ENCODE data around the gene CDH23.

The CDH23 gene

GRCh38 chr10:71753091-71753959 lies 356.6 kb downstream of the CDH23 start:
- DNase-seq = no peak

- DNase-seq = no peak
Measured at GRCh38 chr10:71753960-71754505, 357.3 kb downstream of the CDH23 start.

- no peak for DNase-seq
Measured at GRCh38 chr10:71754562-71754961, 357.8 kb downstream of the CDH23 start.

DNA sequence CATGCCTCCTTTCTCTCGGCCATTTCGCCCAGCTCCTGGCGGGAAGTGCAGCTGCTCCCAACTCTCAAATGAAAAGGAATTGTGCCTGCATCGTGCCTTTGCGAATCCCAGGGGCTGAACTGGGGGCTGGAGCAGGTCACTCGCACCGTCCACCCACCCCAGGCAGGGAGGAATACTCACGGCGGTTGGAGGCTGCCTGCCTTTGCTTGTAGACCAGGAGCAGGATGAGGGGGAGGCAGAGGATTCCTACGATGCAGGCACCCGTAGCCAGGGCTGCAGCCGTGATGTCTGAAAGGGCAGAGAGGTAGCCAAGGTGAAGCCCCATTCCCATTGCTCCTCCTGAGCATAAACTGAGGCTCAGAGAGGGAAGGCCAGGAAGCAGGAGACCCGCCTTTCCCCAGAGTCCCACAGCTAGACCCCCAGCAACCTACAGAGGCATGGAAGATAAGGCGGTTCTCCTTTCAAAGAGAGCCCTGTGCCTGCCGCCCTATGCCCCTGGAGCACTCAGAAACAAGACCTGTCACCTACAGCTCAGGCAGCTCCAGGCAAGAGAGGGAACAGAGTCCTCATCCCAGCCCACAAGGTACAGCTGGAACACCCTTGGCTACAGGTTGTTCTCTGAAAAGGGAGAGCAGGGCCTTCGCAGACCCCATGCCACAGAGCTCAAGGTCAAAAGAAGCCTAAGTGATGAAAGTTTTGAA lies 358.6 kb downstream of the CDH23 start:
- no peak for DNase-seq

DNA sequence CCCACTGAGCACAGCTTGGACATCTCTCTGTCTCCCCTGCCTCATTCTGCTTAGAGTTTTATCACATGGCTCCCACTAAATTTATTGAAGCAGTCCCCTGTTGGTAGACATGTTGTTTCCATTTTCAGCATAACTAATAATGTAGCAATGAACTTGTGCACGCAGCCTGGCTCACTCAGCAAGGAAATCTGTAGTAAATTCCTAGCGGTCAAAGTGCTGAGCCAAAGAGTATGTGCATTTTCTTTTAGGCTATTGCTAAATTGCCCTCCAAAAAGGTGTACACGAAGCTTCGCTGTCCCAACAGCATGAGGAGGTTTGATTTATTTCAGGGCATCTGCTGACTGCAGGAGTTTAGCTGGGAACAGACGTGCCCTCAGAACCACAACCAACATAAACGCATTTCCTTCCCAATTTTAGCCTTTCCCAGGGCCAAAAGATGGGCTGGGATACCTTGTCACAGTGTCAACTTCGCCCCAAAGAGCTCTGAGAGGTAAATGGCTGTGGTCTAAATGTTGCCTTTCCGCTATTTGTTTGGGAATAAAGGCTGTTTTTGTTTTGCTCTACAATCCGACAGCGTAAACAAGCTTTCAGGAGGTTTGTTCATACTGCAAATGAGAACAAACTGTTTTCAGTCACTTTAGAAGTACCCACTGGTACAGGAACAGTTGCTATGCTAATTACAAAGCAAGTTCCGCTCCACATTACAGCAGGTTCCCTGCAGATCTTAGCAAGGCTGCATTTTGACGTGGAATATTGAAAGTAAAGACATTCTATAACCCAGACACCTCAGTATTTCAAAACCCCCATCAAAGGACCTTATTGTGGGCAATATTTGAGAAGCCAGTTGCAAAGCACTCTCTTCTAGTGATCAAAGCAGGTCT lies 359.8 kb downstream of the CDH23 start:
- no peak for DNase-seq

GRCh38 chr10:71757399-71757922 lies 360.7 kb downstream of the CDH23 start:
- no peak for DNase-seq

DNA sequence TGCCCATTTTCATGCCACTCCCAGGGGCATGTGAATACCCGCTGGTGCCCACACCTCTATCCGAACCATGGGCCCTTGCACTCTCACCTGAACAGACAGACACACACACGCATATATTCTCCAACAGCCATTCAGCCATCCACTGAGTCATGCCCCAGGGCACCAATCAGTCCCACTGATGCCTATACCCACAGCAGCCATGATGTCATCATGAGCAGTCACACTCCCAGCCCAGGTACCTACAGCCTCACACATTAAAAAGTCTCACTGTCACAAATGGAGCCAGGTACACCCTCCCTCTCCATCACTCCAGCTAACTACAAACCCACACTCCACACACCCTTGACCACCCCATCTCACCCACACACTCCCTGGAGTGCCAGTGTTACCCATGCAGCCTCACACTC lies 364.4 kb downstream of the CDH23 start:
- no peak for DNase-seq

DNA sequence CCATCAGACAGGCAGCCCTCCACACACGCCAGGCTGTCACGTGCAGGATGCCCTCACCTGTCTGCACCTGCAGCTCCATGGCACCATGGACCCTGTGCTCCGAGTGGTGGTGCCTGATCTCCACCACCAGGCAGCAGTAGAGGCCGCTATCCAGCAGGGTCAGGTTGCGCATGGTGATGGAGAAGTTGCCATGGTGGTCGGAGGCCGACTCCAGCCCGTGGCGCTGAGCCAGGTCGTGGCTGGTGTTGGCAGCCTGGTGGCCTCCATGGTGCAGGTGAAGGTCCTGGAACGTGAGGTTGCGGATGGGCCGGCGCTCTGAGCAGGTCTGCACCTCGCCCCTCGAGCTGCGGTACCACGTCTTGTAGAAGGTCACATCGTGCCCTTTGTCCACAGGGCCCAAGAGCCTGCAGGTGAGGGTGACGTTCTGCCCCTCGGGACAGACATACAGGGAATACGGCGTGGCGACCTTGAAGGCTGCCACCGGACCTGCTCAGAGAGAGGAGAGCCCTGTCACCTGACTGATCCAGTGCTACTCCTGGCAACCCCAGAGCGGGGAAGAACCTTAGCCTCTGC lies 364.9 kb downstream of the CDH23 start:
- DNase-seq = no peak

DNA sequence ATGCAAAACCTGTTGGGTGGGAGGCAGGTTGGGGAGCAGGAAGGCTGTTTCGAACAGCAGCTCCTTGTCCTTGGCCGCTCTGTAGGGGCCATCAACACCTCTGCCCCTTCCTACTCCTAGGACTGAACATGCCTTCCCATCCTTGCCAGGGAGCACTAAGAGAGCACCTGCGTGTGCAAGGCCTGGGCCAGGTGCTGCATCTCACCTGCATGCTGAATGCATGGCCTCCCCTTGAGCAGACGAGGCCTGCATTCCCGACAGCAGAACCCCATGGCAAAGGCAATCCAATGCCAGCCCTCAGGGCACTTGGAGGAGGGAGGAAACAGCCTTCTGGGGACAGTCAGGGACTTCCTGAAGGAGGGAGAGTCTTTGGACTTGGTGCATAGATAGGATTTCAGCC lies 365.6 kb downstream of the CDH23 start:
- DNase-seq = no peak

- DNase-seq = no peak
Measured at GRCh38 chr10:71763352-71764127, 366.8 kb downstream of the CDH23 start.

DNA sequence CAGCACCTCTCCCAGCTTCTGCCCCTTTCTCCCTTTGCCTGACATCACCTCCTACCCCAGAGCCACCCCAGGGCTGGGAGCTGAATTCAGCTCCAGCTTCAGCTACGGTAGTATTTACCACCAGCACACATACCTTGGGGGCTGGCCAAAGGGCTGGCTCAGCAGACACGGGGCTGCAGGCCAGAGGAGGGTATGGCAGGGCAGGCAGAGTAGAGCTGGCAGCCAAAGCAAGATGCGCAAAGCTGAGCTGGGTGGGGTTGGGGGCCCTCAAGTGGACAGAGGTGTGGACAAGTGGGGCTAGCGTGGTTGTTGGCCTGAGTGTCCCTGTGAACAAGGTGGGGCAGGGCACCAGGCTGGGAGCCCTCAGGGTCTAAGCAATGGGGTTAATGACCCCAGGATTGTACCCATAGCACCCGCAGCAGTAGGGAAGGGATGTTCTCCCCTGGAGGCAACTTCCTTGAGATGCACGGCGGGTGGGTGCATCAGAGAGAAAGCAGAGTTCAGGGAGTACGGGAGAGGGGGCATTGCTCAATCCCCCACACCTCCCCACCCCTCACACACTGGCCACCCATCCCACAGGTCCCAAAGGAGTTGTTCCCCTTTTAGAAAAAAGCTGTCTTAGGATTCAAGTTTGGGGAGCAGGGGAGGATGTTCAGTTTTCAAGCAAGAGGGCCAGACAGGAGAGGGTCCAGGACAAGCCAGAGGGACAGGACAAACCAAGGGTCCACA lies 368.6 kb downstream of the CDH23 start:
- DNase-seq = no peak

DNA sequence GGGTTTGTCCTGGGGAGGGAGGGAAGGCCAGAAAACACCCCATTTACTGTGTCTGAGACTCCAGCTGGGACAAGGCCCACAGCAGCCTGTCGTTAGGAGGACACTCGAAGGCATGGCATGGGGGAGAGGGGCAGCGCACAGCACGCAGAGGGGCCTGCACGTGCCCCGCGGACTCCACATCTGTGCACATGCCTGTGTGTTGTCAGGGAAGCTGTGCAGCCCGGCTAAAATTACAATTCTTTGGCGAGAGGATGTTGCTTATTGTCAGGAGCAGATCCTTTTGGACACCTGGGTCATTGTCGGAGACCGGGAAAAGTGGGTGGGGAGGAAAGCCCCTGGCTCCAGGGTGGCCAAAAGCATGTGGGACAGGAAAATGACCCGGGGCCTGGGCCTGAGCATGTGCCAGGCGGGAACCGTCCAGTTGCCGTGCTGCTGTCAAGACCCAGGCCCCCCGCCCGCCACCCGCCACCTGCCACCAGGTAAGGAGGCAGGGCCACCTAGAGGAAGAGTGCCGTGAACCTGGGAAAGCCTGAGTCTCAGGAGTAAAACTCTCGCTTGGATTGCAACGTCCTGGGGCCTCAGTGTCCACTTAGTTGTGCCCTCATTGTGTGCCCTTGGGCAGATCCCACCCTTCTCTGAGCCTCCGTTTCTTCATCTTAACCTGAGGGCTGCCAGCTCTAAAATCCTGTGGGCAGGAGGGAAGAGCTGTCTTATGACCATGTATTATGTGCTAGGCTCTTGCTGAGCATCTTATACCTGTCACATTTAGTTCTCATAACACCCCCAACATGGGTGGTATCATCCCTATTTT lies 369.4 kb downstream of the CDH23 start:
- no peak for DNase-seq

DNA sequence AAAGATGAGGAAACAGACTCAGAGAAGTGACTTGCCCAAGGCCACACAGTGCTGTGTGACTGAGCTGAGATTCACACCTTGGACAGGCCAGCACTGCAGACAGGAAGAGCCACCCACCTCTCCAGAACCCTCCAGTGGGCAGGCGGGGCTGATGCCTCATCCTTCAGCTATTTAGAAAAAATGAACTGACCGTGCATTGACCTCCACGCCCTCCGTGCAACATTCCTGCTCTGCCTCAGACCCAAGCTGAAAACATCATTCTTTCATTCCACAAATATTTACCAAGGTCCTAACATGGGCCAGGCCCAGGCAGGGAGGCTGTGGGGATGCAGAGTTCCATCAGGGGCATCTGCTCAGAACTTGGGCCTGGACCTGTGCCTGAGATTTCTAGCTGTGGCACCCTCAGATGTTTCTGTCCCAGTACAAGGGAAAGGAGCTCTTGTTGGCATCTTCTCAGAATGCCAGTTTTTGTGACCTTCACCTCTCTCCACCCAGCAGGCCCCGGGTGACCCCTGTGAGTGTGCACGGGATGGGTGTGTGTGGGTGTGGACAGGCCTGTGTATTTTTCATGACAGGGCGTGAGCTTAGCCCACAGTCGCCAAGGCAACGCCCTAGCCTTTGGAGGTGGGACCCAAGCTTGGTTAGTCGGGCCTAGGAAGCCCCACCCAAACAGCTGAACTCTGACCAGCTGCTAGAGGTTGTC lies 370.1 kb downstream of the CDH23 start:
- no peak for DNase-seq

GRCh38 chr10:71767420-71768035 lies 370.8 kb downstream of the CDH23 start:
- DNase-seq = no peak

- DNase-seq = no peak
Measured at GRCh38 chr10:71769279-71769823, 372.6 kb downstream of the CDH23 start.

DNA sequence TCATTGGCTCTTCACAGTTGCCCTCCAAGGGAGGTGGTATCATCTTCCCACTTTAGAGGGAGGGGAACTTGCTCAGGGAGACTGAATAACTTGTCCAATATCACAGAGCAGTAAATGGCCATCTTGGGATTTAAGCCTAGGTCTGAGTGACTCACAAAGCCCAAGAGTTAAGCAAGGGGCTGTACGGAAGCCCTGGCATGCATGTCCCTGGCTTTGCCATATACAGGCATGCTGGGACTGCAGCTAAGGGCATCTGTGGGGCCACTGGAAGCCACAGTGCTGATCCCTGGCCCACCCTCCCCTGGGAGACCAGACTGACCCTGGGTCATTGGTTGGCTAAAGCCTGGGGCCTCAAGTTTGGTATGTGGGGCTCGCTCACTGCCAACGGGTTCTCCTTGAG lies 373.5 kb downstream of the CDH23 start:
- no peak for DNase-seq

DNA sequence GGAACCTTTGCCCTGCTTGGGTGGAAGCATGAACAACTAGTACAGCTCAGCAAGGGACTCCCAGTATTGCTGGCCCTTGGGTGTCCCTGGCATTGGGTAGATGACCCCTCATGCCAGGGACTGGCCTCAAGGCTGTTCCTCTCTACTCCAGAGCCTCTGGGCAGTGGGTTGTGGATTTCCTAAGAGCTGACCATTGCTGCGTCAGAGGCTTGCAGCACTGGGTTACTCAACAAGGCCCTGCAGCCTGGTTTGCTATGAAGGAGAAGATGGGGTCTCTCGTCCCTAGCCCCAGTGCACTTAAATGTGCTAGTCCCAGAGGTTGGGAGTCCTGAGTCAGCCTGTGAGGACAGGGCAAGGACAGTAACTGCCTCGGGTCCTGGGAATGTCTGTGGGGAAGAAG lies 374.1 kb downstream of the CDH23 start:
- no peak for DNase-seq

- no peak for DNase-seq
Measured at GRCh38 chr10:71771204-71771603, 374.5 kb downstream of the CDH23 start.

All from activated naive CD4-positive, alpha-beta T cell (primary cell).